ENCODE data around the gene HDAC4. TPM values are rescaled to one million over a fixed set of nuclear protein-coding genes. Genes with fewer than 3 reads are reported as not detected.

HDAC4 gene
- total and polyA plus RNA-seq, 2 experiments from 2014 or later: 8.1 to 41.8 TPM

- no peaks in the 10 kb centered on the region for H3K9me2 ChIP-seq (ENCODE audit: insufficient read depth)
- no peaks in the 10 kb centered on the region for H3K36me3 Mint-ChIP-seq (ENCODE audit: low read depth)
- TF ChIP-seq ZNF462 (CRISPR knock-in tag; IDR thresholded peaks at IDR 0.05) (no peak), JUNB (IDR thresholded peaks at IDR 0.05; ENCODE audit: unreplicated experiment) (no peak), EZH2 (IDR thresholded peaks at IDR 0.05; ENCODE audit: low read depth, unreplicated experiment) (no peak), NANOG (IDR thresholded peaks at IDR 0.05; ENCODE audit: borderline replicate concordance) (no peak), EZH2phosphoT487 (IDR thresholded peaks at IDR 0.05; ENCODE audit: unreplicated experiment) (no peak), CTCF (conservative IDR thresholded peaks at IDR 0.05; ENCODE audit: low read depth in 2 of 2) (no peak), POLR2AphosphoS5 (IDR thresholded peaks at IDR 0.05; ENCODE audit: low read depth) (no peak), REST (IDR thresholded peaks at IDR 0.05; ENCODE audit: unreplicated experiment) (no peak), ZNF114 (CRISPR knock-in tag; IDR thresholded peaks at IDR 0.05) (no peak), ETS1 (IDR thresholded peaks at IDR 0.05) (no peak), CREB1 (CRISPR knock-in tag; IDR thresholded peaks at IDR 0.05; ENCODE audit: low read depth) (no peak), ZNF331 (CRISPR knock-in tag; IDR thresholded peaks at IDR 0.05; ENCODE audit: low read depth) (no peak)
- peaks cover 2% of the 10 kb centered on the region; the same call in 1 of the 2 replicates for H3K4me1 ChIP-seq (ENCODE audit: insufficient read depth)
- H3K27ac Mint-ChIP-seq: no peak overlapping the region
- H3K4me3 Mint-ChIP-seq: no peak overlapping the region
- H4K20me1 ChIP-seq (replicated peaks; ENCODE audit: insufficient read depth): peaks cover 12% of the 10 kb centered on the region; the same call in 1 of the 2 replicates
- H3K36me3 ChIP-seq (ENCODE audit: insufficient read depth): no peaks in the 10 kb centered on the region
- H3K27ac ChIP-seq (ENCODE audit: low read depth): no peak overlapping the region
- no peak overlapping the region for H2AFZ ChIP-seq
- peaks cover 38% of the 10 kb centered on the region for H3K4me1 Mint-ChIP-seq
- no peaks in the 10 kb centered on the region for H3K9me3 Mint-ChIP-seq
- H3K79me2 ChIP-seq (replicated peaks; ENCODE audit: insufficient read depth): peaks cover 76% of the 10 kb centered on the region
- H3K27me3 ChIP-seq (ENCODE audit: insufficient read depth): no peaks in the 10 kb centered on the region
- no peak overlapping the region for H3K4me3 ChIP-seq
- H3K4me2 ChIP-seq: no peak overlapping the region
- ATAC-seq (no peak), DNase-seq (ENCODE audit: low spot score) (no peak)
- H3F3A ChIP-seq (replicated peaks; ENCODE audit: low read depth): no peaks in the 10 kb centered on the region
- H3K27me3 Mint-ChIP-seq (ENCODE audit: insufficient read depth, low read depth, poor library complexity): peaks cover 9% of the 10 kb centered on the region
Measured at GRCh38 chr2:239231231-239232194, 169.3 kb downstream of the HDAC4 start.

Measured in GM23338 (cell line).